Activated CD4-positive, alpha-beta T cell treated with anti-CD3 and anti-CD28 coated beads for 24 hours (primary cell): ENCODE measurements around the gene ZNF532.
"Not testable (repeated sequence)": the region's sequence is repeated elsewhere in the genome, so short reads cannot be mapped to it uniquely, and the experiment has no call there.

ENCODE experiments used
- DNase-seq, 2 donors: peaks; one replicate each; pipeline ENCODE4 v3.0.0-alpha.2; 2020; ENCODE audit warnings: low read depth in 2 of 2

The ZNF532 gene

GRCh38 chr18:59006461-59007067 lies 141.9 kb downstream of the ZNF532 start:
- DNase-seq: no peak

GRCh38 chr18:59008302-59008974 lies 143.8 kb downstream of the ZNF532 start:
- no peak for DNase-seq

GRCh38 chr18:59009846-59010245 lies 145.2 kb downstream of the ZNF532 start:
- DNase-seq: no peak

DNA sequence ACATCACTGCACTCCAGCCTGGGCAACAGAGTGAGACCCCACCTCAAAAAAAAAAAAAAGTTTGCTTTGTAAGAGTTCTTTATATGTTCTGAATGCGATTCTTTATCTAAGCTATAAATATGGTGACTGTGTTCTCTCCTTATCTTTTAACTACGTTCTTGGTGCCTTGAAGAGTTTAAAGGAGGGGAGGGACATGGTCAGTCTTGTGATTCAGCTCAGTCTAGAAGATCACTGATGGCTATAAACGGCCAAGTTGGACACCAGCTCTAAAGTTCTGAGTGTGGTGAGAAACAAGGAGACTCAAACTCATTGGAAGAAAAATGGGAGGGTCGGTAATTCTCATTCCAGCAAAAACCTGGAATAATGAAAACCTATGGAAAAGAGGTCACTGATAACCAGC lies 146.6 kb downstream of the ZNF532 start:
- no peak for DNase-seq

DNA sequence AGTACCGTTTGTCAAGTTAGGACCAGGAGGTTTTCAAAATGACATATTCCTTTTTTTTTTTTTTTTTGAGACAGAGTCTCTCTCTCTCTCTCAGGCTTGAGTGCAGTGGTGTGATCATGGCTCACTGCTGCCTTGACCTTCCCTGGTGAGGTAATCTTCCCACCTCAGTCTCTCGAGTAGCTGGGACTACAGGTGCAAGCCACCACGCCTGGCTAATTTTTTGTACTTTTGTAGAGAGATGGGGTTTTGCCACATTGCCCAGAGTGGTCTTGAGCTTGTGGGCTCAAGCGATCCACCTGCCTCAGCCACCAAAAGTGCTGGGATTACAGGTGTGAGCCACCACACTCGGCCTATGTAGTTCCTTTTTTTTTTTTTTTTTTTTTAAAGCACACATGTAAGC lies 147.1 kb downstream of the ZNF532 start:
- DNase-seq: no peak

DNA sequence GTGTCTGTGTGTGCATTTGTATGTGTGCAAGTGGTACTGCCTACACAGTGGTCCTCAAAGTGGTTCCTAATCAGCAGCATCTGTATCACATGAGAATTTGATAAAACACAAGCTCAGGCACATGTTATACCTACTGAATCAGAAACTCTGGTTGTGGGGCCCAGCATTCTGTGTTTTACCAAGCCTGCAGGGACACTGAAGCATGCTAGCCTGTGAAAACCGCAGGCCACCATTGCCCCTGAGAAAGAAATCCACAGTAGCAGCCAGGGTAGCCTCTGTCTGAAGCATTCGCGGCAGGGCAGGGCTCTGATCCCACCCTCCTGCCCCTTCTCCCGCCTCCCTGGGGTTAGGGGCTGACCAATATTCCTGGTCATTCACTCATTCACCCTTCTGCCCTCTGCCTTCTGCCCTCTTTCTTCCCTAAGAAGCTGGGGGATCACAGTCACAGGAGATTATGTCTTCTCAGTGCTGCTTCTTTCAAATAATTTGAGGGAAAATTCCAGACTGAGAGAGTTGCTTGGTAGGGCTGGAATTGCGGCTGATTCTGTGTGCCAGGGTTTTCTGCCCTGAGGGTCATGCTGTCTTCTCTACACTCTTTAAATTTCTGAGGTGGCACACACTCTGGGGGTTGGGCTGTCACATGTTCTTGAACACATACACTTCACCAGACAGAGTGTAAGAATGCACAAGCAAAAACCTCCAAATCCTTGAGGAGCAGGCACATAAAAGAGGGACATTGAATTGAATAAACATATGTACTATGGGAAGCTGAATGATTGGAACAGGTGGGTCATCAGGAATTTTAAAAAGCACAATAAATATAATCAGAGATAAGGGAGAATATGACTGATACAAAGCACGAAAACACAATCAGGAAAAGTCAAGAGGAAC lies 148.4 kb downstream of the ZNF532 start:
- no peak for DNase-seq

DNA sequence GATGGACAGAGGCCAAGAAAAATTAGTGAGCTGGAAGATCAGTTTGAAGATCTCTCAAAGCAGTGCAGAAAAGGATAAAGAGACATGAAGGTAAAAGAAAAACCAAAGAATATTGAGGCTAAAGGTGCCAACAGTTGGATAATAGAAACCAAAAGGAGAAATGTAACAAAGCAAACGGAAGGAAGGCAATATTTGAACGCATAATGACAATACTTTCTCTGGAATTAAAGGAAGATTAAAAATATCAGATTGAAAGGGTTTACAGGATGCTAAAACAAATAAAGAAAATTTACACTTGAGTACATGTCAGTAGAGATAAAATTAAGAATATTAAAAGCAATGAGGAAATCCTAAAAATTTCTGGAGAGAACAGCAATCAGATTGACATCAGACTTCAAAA lies 149.1 kb downstream of the ZNF532 start:
- DNase-seq: no peak

- DNase-seq: no peak
These were observed 151.0 kb downstream of the ZNF532 start for GRCh38 chr18:59015531-59016152.

DNA sequence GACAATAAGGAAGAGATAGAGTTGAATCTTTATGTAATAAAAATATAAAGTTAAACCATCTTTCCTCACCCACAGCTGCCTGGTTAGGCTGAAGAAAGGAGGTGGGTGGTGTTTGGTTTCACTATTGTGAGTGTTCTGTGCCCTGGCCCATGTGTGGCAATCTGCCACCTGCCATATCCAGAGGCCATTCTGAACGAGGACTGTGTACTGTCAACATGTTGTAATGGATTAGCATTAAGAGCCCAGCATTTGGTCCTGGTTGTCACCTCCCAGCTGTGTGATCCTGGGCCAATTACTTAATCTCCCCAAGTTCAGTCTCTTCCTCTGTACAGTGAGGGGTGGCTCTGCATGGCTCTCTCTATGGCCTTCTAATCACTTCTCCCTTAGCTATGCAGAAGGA lies 156.8 kb downstream of the ZNF532 start:
- DNase-seq: no peak

- DNase-seq: no peak
These were observed 157.7 kb downstream of the ZNF532 start for GRCh38 chr18:59022167-59022945.

DNA sequence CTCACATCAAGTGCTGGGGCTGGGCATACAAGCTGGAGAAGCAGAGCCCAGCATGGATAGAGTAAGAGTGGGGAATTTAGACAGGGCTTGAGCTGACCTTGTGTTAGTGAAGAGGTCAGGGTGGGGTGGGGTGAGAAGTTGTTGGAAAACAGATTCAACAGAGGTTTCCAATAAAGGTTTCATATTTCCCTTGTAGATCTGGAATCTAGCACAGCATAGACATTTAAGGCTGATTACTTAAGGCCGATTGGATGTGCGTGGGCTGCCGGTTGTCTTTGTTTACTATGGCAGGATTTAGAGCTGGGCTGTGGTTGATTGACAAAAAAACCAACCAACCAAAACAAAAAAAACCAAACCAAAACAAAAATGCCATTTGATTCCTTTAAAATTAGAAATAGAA lies 160.2 kb downstream of the ZNF532 start:
- DNase-seq: no peak

- DNase-seq: not testable (repeated sequence)
These were observed 160.9 kb downstream of the ZNF532 start for GRCh38 chr18:59025532-59025931.

DNA sequence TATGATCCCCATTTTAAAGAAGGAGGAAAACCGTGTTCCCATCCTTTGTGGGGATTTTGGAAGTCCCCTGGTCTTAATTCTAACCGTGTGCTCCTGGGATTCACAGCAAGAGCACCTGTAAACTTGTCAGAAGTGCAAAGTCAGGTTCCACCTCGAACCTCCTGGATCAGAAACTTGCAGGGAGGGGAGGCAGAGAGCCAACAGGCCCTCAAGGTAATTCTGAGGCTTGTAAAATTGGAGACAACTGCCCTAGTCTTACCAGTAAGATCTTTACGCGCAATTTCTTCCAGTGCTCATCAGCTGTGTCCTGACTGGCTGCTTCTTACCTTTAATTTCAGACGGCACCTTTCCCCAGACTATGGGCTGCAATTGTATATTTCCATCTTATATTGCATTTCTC lies 161.7 kb downstream of the ZNF532 start:
- no peak for DNase-seq

GRCh38 chr18:59026831-59027410 lies 162.2 kb downstream of the ZNF532 start:
- DNase-seq: no peak

GRCh38 chr18:59029663-59030429 lies 165.2 kb downstream of the ZNF532 start:
- no peak for DNase-seq

GRCh38 chr18:59032308-59032707 lies 167.6 kb downstream of the ZNF532 start:
- no peak for DNase-seq

- DNase-seq: no peak
These were observed 168.7 kb downstream of the ZNF532 start for GRCh38 chr18:59033359-59033758.

GRCh38 chr18:59033974-59034373 lies 169.3 kb downstream of the ZNF532 start:
- no peak for DNase-seq

- DNase-seq: no peak
These were observed 170.9 kb downstream of the ZNF532 start for GRCh38 chr18:59035591-59035990.
